Measurements from ENCODE around the gene NDUFS8.
A peak's percentile ranks its signal among the peaks of the same experiment; 100 is the strongest.

Gene NDUFS8

GRCh38 chr11:68016904-68017817, 13.3 kb upstream of the NDUFS8 start:
- no peak for DNase-seq

DNA sequence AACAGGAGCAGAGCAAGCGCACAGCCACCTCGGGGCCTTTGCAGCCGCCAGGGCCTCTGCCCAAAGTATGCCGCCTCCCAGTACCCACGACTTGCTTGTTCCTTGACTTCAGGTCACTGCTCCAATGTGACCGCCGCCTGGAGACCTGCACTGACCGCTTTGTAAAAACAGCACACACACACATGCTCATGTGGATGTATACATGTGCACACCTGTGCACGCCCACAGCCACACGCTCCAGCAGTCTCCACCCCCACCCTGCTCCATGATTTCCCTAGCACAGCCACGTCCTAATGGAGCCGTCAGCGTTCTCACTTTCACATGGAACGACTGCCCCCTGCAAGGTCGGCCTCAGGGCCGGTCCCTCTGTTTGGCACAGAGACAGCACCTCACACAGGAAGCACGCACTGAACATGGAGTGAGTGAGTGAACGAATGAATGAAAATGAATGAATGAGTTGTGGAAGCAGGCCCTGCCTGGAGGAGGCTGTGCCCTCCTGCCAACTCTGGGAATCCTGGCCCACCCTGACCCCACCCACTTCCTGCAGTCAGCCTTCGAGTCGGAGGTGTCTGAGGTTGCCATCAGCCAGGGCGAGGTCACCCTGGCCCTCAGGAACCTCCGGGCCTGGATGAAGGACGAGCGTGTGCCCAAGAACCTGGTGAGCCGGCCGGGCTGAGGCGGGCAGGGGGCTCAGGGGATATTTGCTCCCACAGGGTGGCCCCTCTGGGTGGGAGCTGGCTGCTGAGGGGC, 12.3 kb upstream of the NDUFS8 start:
- no peak for DNase-seq

- DNase-seq: no peak
Observed at GRCh38 chr11:68018730-68019190, 11.7 kb upstream of the NDUFS8 start.

- no peak for DNase-seq
Observed at GRCh38 chr11:68019486-68019885, 11.0 kb upstream of the NDUFS8 start.

DNA sequence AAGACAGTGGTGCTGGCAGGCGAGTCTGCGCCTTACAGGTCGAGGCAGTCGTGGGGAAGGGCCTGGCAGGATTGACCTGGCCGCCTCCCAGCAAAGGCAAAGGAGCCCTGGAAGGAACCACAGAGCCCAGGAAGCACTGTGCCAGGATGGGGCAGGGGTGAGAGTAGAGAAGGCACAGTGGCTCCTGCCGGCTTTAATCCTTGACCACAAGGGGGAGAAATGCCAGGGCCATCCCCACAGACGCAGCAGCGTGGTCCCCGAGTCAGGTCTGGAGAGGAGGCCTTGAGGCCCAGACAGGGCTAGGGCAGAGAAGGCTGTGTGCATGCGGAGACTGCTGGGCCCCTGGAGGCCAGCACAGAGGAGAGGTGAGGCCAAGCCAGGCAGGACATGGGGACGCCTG, 9.9 kb upstream of the NDUFS8 start:
- DNase-seq: no peak

- DNase-seq: no peak
Observed at GRCh38 chr11:68021167-68021787, 9.2 kb upstream of the NDUFS8 start.

- DNase-seq: no peak
Observed at GRCh38 chr11:68022531-68022930, 8.0 kb upstream of the NDUFS8 start.

- no peak for DNase-seq
Observed at GRCh38 chr11:68024508-68024907, 6.0 kb upstream of the NDUFS8 start.

- DNase-seq: no peak
Observed at GRCh38 chr11:68025047-68025446, 5.4 kb upstream of the NDUFS8 start.

DNA sequence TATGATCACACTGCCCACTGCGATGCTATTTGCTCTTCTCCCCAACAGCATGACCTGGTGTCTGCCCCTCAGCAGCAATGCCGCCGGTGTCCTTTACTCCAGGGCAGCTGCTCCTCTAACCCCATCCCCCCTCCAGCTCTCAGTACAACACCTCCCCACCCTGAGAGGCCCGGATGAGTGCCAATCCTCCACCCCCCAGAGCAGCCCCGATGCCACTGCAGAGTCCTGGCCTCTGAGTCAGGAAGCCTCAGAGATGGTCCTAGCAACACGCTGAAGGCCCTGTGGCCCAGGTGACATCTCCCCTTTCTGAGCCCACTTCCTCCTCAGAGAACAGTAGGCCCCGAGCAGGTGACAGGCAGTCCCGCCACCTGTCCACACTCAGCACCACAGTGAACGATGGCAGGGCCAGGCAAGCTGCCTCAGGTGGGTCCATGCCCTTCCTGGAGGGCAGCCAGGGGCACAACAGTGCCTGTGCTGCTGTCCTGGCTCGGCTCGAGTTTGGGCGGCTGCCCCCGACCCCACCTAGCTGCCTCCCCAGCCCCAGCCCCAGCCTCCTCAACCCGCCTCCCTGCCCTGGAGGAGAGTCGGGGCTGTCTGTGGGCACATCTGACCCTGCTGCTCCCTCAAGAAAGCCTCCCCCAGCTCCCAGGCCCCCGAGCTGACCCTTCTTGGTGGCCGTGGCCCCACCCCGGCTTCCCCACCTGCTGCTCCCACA, 3.9 kb upstream of the NDUFS8 start:
- DNase-seq: no peak

DNA sequence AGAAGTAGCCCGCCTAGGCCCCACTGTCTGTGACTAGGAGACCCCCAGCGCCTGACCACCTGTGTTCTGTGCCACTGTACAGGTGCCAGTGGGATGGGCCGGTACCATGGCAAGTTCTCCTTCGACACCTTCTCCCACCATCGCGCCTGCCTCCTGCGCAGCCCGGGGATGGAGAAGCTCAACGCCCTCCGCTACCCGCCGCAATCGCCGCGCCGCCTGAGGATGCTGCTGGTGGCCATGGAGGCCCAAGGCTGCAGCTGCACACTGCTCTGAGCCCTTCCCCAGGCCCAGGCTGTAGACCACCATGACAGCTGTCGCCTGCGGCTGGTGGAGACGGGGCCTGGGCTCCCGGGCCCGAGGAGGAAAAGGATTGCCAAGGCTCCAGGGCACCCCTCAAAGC, 2.8 kb upstream of the NDUFS8 start:
- no peak for DNase-seq

GRCh38 chr11:68028802-68029545, 1.5 kb upstream of the NDUFS8 start:
- DNase-seq: no peak

DNA sequence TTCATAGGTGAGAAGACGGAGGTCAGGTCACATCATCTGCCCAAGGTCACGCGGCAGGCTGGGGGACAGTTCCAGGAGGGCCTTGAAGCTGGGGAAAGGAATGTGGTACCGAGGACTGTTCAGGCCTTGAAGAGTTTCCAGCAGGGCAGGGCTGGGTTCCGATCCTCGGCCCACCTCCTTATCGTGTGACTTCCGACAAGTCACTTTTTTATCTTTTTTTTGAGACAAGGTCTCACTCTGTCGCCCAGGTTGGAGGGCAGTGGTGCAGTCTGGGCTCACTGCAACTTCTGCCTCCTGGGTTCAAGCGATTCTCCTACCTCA, 623 bp downstream of the NDUFS8 start:
- peak; percentile 45 for DNase-seq

DNA sequence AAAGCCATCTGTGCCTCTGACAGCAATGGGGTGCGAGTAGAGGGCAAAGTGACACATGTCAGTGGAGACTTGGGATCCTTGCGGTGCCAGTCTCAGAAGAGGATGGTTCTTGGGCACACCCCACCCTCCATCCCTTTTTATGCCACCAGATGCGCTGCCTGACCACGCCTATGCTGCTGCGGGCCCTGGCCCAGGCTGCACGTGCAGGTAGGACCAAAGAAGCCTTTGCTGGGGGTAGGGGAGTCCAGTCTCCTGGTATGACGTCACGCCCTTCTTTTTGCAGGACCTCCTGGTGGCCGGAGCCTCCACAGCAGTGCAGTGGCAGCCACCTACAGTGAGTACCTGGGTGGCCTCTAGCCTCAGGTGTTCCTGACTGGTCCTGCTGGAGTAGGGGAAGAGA, 1.5 kb downstream of the NDUFS8 start:
- DNase-seq: no peak

GRCh38 chr11:68032997-68033707, 2.7 kb downstream of the NDUFS8 start:
- DNase-seq: no peak

GRCh38 chr11:68033708-68034045, 3.2 kb downstream of the NDUFS8 start:
- no peak for DNase-seq

DNA sequence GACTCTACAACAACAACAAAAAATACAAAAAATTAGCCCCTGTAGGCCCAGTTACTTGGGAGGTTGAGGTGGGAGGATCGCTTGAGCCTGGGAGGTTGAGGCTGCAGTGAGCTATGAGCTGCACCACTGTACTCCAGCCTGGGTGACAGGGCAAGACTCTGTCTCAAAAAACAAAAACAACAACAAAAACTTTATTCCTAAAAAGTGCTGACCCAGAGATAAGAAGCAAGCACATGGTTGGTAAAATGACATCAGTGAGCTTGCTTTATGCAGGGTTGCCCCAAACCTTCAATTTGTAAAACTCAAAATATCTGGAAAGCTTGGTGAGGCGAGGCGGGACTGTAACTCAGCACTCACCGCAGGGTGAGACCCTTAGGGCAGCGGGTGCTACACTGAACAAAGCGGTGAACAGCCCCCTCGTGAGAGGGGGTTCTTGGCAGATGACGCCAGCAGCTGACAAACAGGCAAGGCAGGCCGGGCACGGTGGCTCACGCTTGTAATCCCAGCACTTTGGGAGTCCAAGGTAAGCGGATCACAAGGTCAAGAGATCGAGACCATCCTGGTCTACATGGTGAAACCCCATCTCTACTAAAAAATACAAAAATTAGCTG, 4.9 kb downstream of the NDUFS8 start:
- DNase-seq: no peak

GRCh38 chr11:68036141-68036716, 5.7 kb downstream of the NDUFS8 start:
- no peak for DNase-seq

DNA sequence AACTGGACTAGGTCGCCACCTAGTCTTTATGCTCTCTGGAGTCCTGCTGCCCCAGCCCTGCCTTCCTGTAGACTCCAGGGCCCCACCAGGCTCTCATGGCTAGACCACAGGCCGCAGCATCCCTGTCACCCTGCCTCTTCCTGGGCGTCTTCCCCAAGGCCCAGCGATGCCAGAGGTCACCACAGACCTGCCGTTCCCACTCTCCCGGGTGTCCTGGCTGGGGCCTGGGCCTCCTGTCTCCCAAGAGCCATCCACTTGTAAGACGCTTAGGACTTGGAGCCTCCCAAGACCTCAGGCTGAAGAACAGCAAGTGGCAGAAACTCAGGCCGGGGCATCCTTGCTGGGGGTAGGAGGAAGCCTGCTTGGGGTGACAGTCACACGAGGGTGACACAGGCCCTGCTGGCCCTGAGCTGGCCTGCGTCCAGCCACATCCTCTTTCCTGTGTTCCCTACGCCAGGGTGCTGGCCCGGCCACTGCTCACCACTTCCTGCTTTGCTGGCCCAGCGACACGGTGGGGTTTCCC, 6.3 kb downstream of the NDUFS8 start:
- DNase-seq: peak; percentile 33

DNA sequence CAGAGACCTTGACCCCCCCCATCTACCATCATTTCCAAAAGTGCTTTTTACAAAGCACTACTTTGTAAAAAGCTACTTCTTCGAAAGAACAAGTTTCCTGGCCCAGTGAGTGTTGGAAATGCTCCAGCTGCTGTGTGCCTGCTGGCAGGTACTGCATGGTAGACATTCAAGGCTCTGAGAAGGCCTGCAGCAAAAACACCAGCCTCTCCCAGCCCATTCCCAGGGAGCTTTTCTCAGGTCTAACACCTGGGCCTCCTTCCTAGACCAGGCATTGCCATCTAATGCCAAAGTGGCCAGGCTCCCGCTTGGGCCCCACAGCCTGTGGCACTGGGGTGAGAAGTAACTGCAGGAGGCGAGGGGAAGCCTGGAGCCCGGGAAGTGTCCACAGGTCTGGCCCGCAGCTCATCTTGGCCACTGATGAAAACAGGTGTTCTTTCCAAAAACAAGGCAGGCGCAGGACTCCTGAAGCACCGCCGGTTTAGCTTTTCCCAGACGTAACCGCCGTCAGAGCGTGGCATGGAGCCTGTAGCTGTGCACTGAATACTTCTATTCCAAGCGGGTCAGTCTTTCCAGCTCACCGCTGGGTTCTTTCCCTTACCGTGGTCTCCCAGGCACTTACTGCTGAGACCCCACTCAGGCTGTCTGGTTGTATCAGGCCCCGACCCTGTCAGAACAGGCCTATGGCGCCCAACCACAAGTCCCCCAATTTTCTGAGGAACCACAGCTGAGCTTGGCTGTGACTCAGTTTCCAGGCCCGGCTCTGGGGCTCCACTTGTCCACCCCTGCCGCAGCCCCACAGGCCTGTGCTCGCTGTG, 7.1 kb downstream of the NDUFS8 start:
- no peak for DNase-seq
